ENCODE data around the gene DDX46.
"Not testable (repeated sequence)": the region's sequence is repeated elsewhere in the genome, so short reads cannot be mapped to it uniquely, and the experiment has no call there.

DDX46 gene

GRCh38 chr5:134845852-134846640, 87.5 kb downstream of the DDX46 start, which contains the start of gene C5orf24:
C5orf24 (plus strand) TSS chr5:134845968; CDS start chr5:134854901, 8,933 bp downstream.
- H3K9ac ChIP-seq, result peak within 1 kb of the TSS; percentile 93
- peak within 1 kb of the TSS; percentile 48 for H2AFZ ChIP-seq (ENCODE audit: low read depth)
- H3K4me3 ChIP-seq (IDR thresholded peaks at IDR 0.05; ENCODE audit: insufficient read depth, low read depth, low read length), result no peak within 1 kb of the TSS
- H3K4me2 ChIP-seq, result peak within 1 kb of the TSS; percentile 77
- H3K36me3 ChIP-seq (ENCODE audit: insufficient read depth), result no peaks in the 10 kb centered on the region; the same call in 1 of the 2 replicates
- peaks cover 2% of the 10 kb centered on the region; the same call in 1 of the 2 replicates for H4K20me1 ChIP-seq (ENCODE audit: insufficient read depth)
- H3K27me3 ChIP-seq (ENCODE audit: insufficient read depth, low read depth), result no peaks in the 10 kb centered on the region
- peak within 1 kb of the TSS; percentile 92 for H3K27ac ChIP-seq
- peaks cover 47% of the 10 kb centered on the region for H3K79me2 ChIP-seq (ENCODE audit: insufficient read depth, low read depth)
- TF ChIP-seq CTCF (conservative IDR thresholded peaks at IDR 0.05; ENCODE audit: low read depth, low read length), result no peak
- peaks cover 34% of the 10 kb centered on the region for H3K4me1 ChIP-seq (ENCODE audit: low read depth, poor library complexity, severe bottlenecking)

- Histone ChIP-seq H3K36me3 (ENCODE audit: insufficient read depth) (no peaks in the 10 kb centered on the region; the same call in 1 of the 2 replicates), H3K4me3 (IDR thresholded peaks at IDR 0.05; ENCODE audit: insufficient read depth, low read depth, low read length) (no peak overlapping the region), H4K20me1 (ENCODE audit: insufficient read depth) (peaks cover 6% of the 10 kb centered on the region; the same call in 1 of the 2 replicates), H3K27ac (peak overlapping the region; percentile 92), H3K79me2 (ENCODE audit: insufficient read depth, low read depth) (peaks cover 52% of the 10 kb centered on the region), H3K4me2 (peak overlapping the region; percentile 77), H3K4me1 (ENCODE audit: low read depth, poor library complexity, severe bottlenecking) (peaks cover 39% of the 10 kb centered on the region), H2AFZ (ENCODE audit: low read depth) (peak overlapping the region; percentile 48), H3K27me3 (ENCODE audit: insufficient read depth, low read depth) (no peaks in the 10 kb centered on the region), H3K9ac (peak overlapping the region; percentile 93)
- TF ChIP-seq CTCF (conservative IDR thresholded peaks at IDR 0.05; ENCODE audit: low read depth, low read length), result no peak
Measured at GRCh38 chr5:134846641-134846960, 88.0 kb downstream of the DDX46 start.

GRCh38 chr5:134849434-134849933, 90.9 kb downstream of the DDX46 start:
- H3K36me3 ChIP-seq (ENCODE audit: insufficient read depth); H3K9ac ChIP-seq; H2AFZ ChIP-seq (ENCODE audit: low read depth); H3K27ac ChIP-seq; H3K4me2 ChIP-seq; H3K4me3 ChIP-seq (IDR thresholded peaks at IDR 0.05; ENCODE audit: insufficient read depth, low read depth, low read length); H4K20me1 ChIP-seq (ENCODE audit: insufficient read depth); H3K27me3 ChIP-seq (ENCODE audit: insufficient read depth, low read depth): not testable (repeated sequence)
- H3K79me2 ChIP-seq (ENCODE audit: insufficient read depth, low read depth), result peaks cover 64% of the 10 kb centered on the region
- H3K4me1 ChIP-seq (ENCODE audit: low read depth, poor library complexity, severe bottlenecking), result peaks cover 40% of the 10 kb centered on the region

DNA sequence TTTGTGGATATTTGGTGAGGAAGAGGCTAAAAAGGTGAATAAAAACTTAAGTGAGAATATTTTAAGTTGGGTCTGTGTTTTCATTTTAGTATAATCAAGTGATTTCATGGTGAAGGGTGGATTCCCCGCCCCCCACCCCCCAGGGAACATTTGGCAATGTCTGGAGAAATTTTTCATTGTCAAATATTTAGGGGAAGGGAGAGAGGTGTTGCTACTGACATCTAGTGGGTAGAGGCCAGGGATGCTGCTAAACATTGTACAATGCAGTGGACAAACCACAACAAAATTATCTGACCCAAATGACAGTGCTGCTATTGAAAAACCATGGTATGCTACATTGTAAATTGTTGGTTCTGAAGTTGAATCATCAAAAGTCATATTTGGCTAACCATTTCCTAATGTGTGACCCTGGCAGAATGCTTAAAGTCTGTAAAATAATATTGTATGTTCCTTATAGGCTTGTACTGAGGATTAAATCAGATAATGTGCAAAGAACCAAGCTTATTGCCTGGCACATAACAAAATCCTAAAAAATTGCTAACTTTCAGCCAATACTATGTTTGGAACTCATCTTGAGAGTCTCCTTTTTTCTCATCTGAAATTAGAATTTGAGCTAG, 92.8 kb downstream of the DDX46 start:
- no peaks in the 10 kb centered on the region for H3K27me3 ChIP-seq (ENCODE audit: insufficient read depth, low read depth)
- no peak overlapping the region for H2AFZ ChIP-seq (ENCODE audit: low read depth)
- TF ChIP-seq CTCF (conservative IDR thresholded peaks at IDR 0.05; ENCODE audit: low read depth, low read length), result no peak
- H3K36me3 ChIP-seq (ENCODE audit: insufficient read depth), result no peaks in the 10 kb centered on the region; the same call in 1 of the 2 replicates
- peak overlapping the region; percentile 10; the same call in 1 of the 2 replicates for H3K4me2 ChIP-seq
- H3K4me3 ChIP-seq (IDR thresholded peaks at IDR 0.05; ENCODE audit: insufficient read depth, low read depth, low read length), result no peak overlapping the region
- peaks cover 59% of the 10 kb centered on the region for H3K79me2 ChIP-seq (ENCODE audit: insufficient read depth, low read depth)
- H3K4me1 ChIP-seq (ENCODE audit: low read depth, poor library complexity, severe bottlenecking), result peaks cover 33% of the 10 kb centered on the region
- no peak overlapping the region for H3K27ac ChIP-seq
- H4K20me1 ChIP-seq (ENCODE audit: insufficient read depth), result peaks cover 6% of the 10 kb centered on the region; the same call in 1 of the 2 replicates
- H3K9ac ChIP-seq, result no peak overlapping the region

- not testable (repeated sequence) for H2AFZ ChIP-seq (ENCODE audit: low read depth); H3K9ac ChIP-seq; H3K4me1 ChIP-seq (ENCODE audit: low read depth, poor library complexity, severe bottlenecking); H4K20me1 ChIP-seq (ENCODE audit: insufficient read depth); H3K4me2 ChIP-seq; H3K27me3 ChIP-seq (ENCODE audit: insufficient read depth, low read depth); H3K27ac ChIP-seq; H3K36me3 ChIP-seq (ENCODE audit: insufficient read depth); H3K4me3 ChIP-seq (IDR thresholded peaks at IDR 0.05; ENCODE audit: insufficient read depth, low read depth, low read length)
- peaks cover 13% of the 10 kb centered on the region; the same call in 1 of the 2 replicates for H3K79me2 ChIP-seq (ENCODE audit: insufficient read depth, low read depth)
Measured at GRCh38 chr5:134856465-134856864, 97.9 kb downstream of the DDX46 start.

All from KMS-11 (cell line).